Measurements from ENCODE around the gene PARP8.

GRCh38 chr5:50751064-50751657 lies 84.7 kb downstream of the PARP8 start:
- TF ChIP-seq, protein P1, sequence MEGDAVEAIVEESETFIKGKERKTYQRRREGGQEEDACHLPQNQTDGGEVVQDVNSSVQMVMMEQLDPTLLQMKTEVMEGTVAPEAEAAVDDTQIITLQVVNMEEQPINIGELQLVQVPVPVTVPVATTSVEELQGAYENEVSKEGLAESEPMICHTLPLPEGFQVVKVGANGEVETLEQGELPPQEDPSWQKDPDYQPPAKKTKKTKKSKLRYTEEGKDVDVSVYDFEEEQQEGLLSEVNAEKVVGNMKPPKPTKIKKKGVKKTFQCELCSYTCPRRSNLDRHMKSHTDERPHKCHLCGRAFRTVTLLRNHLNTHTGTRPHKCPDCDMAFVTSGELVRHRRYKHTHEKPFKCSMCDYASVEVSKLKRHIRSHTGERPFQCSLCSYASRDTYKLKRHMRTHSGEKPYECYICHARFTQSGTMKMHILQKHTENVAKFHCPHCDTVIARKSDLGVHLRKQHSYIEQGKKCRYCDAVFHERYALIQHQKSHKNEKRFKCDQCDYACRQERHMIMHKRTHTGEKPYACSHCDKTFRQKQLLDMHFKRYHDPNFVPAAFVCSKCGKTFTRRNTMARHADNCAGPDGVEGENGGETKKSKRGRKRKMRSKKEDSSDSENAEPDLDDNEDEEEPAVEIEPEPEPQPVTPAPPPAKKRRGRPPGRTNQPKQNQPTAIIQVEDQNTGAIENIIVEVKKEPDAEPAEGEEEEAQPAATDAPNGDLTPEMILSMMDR (IDR thresholded peaks at IDR 0.05) = peak; percentile 66 to 74 (median 72)
- no peak for TF ChIP-seq POLR2A (IDR thresholded peaks at IDR 0.05)
